Ramos (cell line): ENCODE measurements around the gene CCDC112.

ENCODE experiments used
- in situ Hi-C: fragments of 300-500 bp; cut with MboI; formaldehyde crosslinking; loops from one replicate; pipeline ENCODE4 v1.14.3; 2022; ENCODE audit warnings: low sequenced_read_pairs; ENCODE audit not compliant: unreplicated experiment

CCDC112 gene

GRCh38 chr5:115319007-115319406 lies 22.6 kb upstream of the CCDC112 start:
- in situ Hi-C loops, result loop anchor here (25.0 kb wide), 1 partner anchor 743 kb away; no protein-coding TSS in a partner anchor

- in situ Hi-C loops, result loop anchor here (25.0 kb wide), 1 partner anchor 745 kb away; no protein-coding TSS in a partner anchor
Measured at GRCh38 chr5:115317736-115318135, 21.3 kb upstream of the CCDC112 start.

- in situ Hi-C loops, result loop anchor here (25.0 kb wide), 1 partner anchor 745 kb away; no protein-coding TSS in a partner anchor
Measured at GRCh38 chr5:115317320-115317719, 20.9 kb upstream of the CCDC112 start.

GRCh38 chr5:115313632-115314031 lies 17.2 kb upstream of the CCDC112 start:
- in situ Hi-C loops, result loop anchor here (25.0 kb wide), 1 partner anchor 749 kb away; no protein-coding TSS in a partner anchor

GRCh38 chr5:115313052-115313451 lies 16.6 kb upstream of the CCDC112 start:
- in situ Hi-C loops, result loop anchor here (25.0 kb wide), 1 partner anchor 749 kb away; no protein-coding TSS in a partner anchor

- in situ Hi-C loops, result loop anchor here (10.0 to 25.0 kb wide), 2 partner anchors 275 to 752 kb away; no protein-coding TSS in a partner anchor
Measured at GRCh38 chr5:115309751-115310370, 13.4 kb upstream of the CCDC112 start.

GRCh38 chr5:115308815-115309214 lies 12.4 kb upstream of the CCDC112 start:
- in situ Hi-C loops, result loop anchor here (10.0 to 25.0 kb wide), 2 partner anchors 276 to 753 kb away; no protein-coding TSS in a partner anchor

GRCh38 chr5:115306011-115306536 lies 9.6 kb upstream of the CCDC112 start:
- in situ Hi-C loops, result loop anchor here (10.0 to 25.0 kb wide), 2 partner anchors 279 to 756 kb away; no protein-coding TSS in a partner anchor

- in situ Hi-C loops, result loop anchor here (10.0 to 25.0 kb wide), 2 partner anchors 280 to 758 kb away; no protein-coding TSS in a partner anchor
Measured at GRCh38 chr5:115304496-115304895, 8.0 kb upstream of the CCDC112 start.

GRCh38 chr5:115298811-115299210 lies 2.4 kb upstream of the CCDC112 start:
- in situ Hi-C loops, result loop anchor here (25.0 kb wide), 1 partner anchor 538 kb away; the partner anchor contains the start of genes AP3S1 and ATG12

- in situ Hi-C loops, result loop anchor here (25.0 kb wide), 1 partner anchor 540 kb away; the partner anchor contains the start of genes AP3S1 and ATG12
Measured at GRCh38 chr5:115297031-115297430, 577 bp upstream of the CCDC112 start.

GRCh38 chr5:115295777-115296123 lies 704 bp downstream of the CCDC112 start:
- in situ Hi-C loops, result loop anchor here (25.0 kb wide), 1 partner anchor 542 kb away; the partner anchor contains the start of genes AP3S1 and ATG12

- in situ Hi-C loops, result loop anchor here (25.0 kb wide), 1 partner anchor 546 kb away; the partner anchor contains the start of genes AP3S1 and ATG12
Measured at GRCh38 chr5:115291397-115291796, 5.1 kb downstream of the CCDC112 start.

- in situ Hi-C loops, result loop anchor here (25.0 kb wide), 1 partner anchor 548 kb away; the partner anchor contains the start of genes AP3S1 and ATG12
Measured at GRCh38 chr5:115289104-115289503, 7.3 kb downstream of the CCDC112 start.

GRCh38 chr5:115284021-115284420 lies 12.4 kb downstream of the CCDC112 start:
- in situ Hi-C loops, result loop anchor here (25.0 kb wide), 1 partner anchor 553 kb away; the partner anchor contains the start of genes AP3S1 and ATG12

GRCh38 chr5:115282131-115282530 lies 14.3 kb downstream of the CCDC112 start:
- in situ Hi-C loops, result loop anchor here (25.0 kb wide), 1 partner anchor 555 kb away; the partner anchor contains the start of genes AP3S1 and ATG12

GRCh38 chr5:115274584-115274983 lies 21.9 kb downstream of the CCDC112 start:
- in situ Hi-C loops, result no loop called here

- in situ Hi-C loops, result no loop called here
Measured at GRCh38 chr5:115272297-115272958, 24.0 kb downstream of the CCDC112 start.

GRCh38 chr5:115271295-115272050 lies 25.0 kb downstream of the CCDC112 start:
- in situ Hi-C loops, result no loop called here

- in situ Hi-C loops, result no loop called here
Measured at GRCh38 chr5:115267617-115268016, 28.8 kb downstream of the CCDC112 start.
